Esophagus muscularis mucosa (tissue), 4 donors: ENCODE results near the gene FDXACB1. TPM values are rescaled to one million over a fixed set of nuclear protein-coding genes. Genes with fewer than 3 reads are reported as not detected.

Source experiments
- DNase-seq: peaks from one replicate; pipeline ENCODE4 v3.0.0-alpha.2; 2017; ENCODE audit errors: extremely low spot score
- H3K27ac ChIP-seq, 4 donors: fragments of 200-600 bp; sonication (generic); replicated peaks in 1 of 4; 1 replicate in 3 of 4; 2 replicates in 1 of 4; pipeline ENCODE4 v1.5.1; 2016 to 2019; ENCODE audit warnings: mild to moderate bottlenecking in 1 of 4
- H3K27me3 ChIP-seq, 4 donors: fragments of 200-600 bp; sonication (generic); one replicate each; pipeline versions ENCODE4 v1.5.1 to v1.6.0; 2016 to 2019
- H3K36me3 ChIP-seq, 4 donors: fragments of 200-600 bp; sonication (generic); one replicate each; pipeline ENCODE4 v1.5.1; 2016 to 2019
- H3K4me1 ChIP-seq, 4 donors: fragments of 200-600 bp; sonication (generic); one replicate each; pipeline ENCODE4 v1.5.1; 2016 to 2019
- H3K4me3 ChIP-seq, 4 donors: fragments of 200-600 bp; sonication (generic); 1 replicate in 2 of 4; 2 replicates in 2 of 4; pipeline ENCODE4 v1.5.1; 2016 to 2019; ENCODE audit warnings: mild to moderate bottlenecking in 4 of 4, moderate library complexity in 1 of 4
- H3K9me3 ChIP-seq, 4 donors: fragments of 200-600 bp; sonication (generic); 1 replicate in 3 of 4; 2 replicates in 1 of 4; pipeline ENCODE4 v1.5.1; 2016 to 2019
- EP300 ChIP-seq: sonication (generic); formaldehyde crosslinking; IDR thresholded peaks from one replicate; pipeline ENCODE4 v1.6.1; 2017; ENCODE audit warnings: antibody characterized with exemption
- POLR2A ChIP-seq: fragments of 450-650 bp; IDR thresholded peaks from one replicate; pipeline ENCODE4 v1.6.1; 2017; ENCODE audit warnings: antibody characterized with exemption, moderate library complexity, mild to moderate bottlenecking, low read depth
- POLR2AphosphoS5 ChIP-seq, 2 donors: sonication (generic); formaldehyde crosslinking; IDR thresholded peaks; one replicate each; pipeline ENCODE4 v1.6.1; 2017; ENCODE audit warnings: antibody characterized with exemption in 2 of 2
- WGBS: methylation state at CpG from one replicate; pipeline ENCODE4 v1.1.5; 2018; 5-methylcytosine and 5-hydroxymethylcytosine counted together
- intact Hi-C: fragments of 100-400 bp; cut with DNase I; formaldehyde crosslinking; loops from one replicate; pipeline ENCODE4 v1.15.1; 2023
- total RNA-seq, 4 donors: library from RNA; depleted of rRNA; stranded (reverse); fragments of >200 nt; gene quantifications; one replicate each; pipeline versions ENCODE4 v1.1.0 to v1.2.1, GENCODE V29; 2016
- TF ChIP-seq, protein P1 (sequence below), 3 experiments: fragments of 200-600 bp in 2 of 3; fragments of 450-650 bp in 1 of 3; sonication (generic) in 2 of 3; IDR thresholded peaks; one replicate each; pipeline ENCODE4 v1.5.1; 2017 to 2019; ENCODE audit warnings: antibody characterized with exemption in 3 of 3, mild to moderate bottlenecking in 2 of 3, moderate library complexity in 1 of 3

FDXACB1 gene
- total RNA-seq, 4 donors from 2014 or later = 0.83 to 0.92 (median 0.84) TPM

DNA sequence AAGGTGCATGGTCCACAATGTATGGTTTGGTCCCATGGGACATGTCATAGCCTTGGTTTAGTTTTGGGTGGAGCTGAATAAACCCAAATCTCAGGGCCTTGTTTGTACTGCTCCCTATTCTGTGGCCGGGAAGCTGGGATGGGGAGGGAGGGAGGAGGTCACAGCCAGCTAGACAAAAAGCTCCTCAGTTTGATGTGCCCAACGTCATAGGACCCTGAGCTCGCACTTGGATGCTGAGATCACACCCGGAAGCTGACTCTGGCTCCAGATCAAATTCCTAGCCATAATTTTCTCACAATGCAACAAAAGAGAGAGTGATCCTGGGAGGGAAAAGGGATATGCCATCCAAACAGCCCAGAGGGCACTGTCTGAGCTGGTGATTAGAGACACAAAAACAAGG lies 35.0 kb upstream of the FDXACB1 start:
- H3K27me3 ChIP-seq = peaks cover 0 to 7% (median 0%) of the 10 kb centered on the region in 4 donors
- no peaks in the 10 kb centered on the region for H3K9me3 ChIP-seq
- intact Hi-C loops = no loop called here
- H3K27ac ChIP-seq = peak overlapping the region; percentile 97 to 99 (median 98)
- H3K4me3 ChIP-seq = peak overlapping the region; percentile 65 to 81 (median 73)
- WGBS = 32% methylated on average over 3 of the region's 4 CpGs
- peaks cover 14 to 48% (median 35%) of the 10 kb centered on the region in 4 donors for H3K4me1 ChIP-seq
- DNase-seq = no peak
- H3K36me3 ChIP-seq = peaks cover under 1 to 16% (median 6%) of the 10 kb centered on the region in 4 donors
- TF ChIP-seq POLR2A = peak; percentile 8
- peak; percentile 83 to 86 for TF ChIP-seq POLR2AphosphoS5 (IDR thresholded peaks at IDR 0.05)
- TF ChIP-seq, protein P1, sequence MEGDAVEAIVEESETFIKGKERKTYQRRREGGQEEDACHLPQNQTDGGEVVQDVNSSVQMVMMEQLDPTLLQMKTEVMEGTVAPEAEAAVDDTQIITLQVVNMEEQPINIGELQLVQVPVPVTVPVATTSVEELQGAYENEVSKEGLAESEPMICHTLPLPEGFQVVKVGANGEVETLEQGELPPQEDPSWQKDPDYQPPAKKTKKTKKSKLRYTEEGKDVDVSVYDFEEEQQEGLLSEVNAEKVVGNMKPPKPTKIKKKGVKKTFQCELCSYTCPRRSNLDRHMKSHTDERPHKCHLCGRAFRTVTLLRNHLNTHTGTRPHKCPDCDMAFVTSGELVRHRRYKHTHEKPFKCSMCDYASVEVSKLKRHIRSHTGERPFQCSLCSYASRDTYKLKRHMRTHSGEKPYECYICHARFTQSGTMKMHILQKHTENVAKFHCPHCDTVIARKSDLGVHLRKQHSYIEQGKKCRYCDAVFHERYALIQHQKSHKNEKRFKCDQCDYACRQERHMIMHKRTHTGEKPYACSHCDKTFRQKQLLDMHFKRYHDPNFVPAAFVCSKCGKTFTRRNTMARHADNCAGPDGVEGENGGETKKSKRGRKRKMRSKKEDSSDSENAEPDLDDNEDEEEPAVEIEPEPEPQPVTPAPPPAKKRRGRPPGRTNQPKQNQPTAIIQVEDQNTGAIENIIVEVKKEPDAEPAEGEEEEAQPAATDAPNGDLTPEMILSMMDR (IDR thresholded peaks at IDR 0.05) = no peak
- no peak for TF ChIP-seq EP300

DNA sequence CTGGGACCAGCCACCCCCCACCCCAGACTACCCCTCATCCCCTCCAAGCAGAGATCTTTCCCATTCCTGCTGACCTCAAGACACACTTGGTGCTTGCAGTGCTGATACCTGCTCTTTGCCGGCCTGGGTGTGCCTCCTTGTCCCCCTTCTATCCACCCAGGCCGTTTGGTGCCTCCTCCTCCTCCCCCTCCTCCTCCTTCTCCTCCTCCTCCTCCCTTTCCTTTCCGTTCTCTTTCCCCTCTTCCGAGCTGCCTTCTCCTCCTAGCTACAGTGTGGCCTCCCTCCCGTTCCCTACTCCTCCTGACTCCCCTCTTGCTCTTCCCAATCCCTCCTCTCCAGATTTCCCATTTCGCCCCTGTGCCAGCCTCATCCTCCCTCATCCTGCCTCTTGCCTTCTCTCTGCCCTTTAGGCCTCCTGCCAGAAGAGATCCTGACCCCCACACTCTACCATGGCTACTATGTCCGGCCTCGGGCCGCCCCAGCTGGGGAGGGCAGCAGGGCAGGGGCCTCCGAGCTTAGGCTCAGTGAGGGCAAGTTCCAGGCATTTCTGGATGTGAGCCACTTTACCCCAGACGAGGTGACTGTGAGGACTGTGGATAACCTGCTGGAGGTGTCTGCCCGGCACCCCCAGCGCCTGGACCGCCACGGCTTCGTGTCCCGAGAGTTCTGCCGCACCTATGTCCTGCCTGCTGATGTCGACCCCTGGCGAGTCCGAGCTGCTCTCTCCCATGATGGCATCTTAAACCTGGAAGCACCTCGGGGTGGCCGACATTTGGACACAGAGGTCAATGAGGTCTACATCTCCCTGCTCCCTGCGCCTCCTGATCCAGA lies 34.3 kb upstream of the FDXACB1 start:
- WGBS = 33% methylated on average over 20 of the region's 24 CpGs
- H3K27ac ChIP-seq = peak overlapping the region; percentile 97 to 99 (median 98)
- DNase-seq = no peak
- intact Hi-C loops = no loop called here
- peaks cover 0 to 7% (median 0%) of the 10 kb centered on the region in 4 donors for H3K27me3 ChIP-seq
- peaks cover 8 to 24% (median 14%) of the 10 kb centered on the region in 4 donors for H3K36me3 ChIP-seq
- TF ChIP-seq POLR2AphosphoS5 (IDR thresholded peaks at IDR 0.05) = peak in 1 of 2 donors; percentile 59
- TF ChIP-seq, protein P1 (IDR thresholded peaks at IDR 0.05) = no peak
- H3K4me3 ChIP-seq = peak overlapping the region; percentile 65 to 81 (median 73)
- no peaks in the 10 kb centered on the region for H3K9me3 ChIP-seq
- H3K4me1 ChIP-seq = peaks cover 7 to 48% (median 39%) of the 10 kb centered on the region in 4 donors

DNA sequence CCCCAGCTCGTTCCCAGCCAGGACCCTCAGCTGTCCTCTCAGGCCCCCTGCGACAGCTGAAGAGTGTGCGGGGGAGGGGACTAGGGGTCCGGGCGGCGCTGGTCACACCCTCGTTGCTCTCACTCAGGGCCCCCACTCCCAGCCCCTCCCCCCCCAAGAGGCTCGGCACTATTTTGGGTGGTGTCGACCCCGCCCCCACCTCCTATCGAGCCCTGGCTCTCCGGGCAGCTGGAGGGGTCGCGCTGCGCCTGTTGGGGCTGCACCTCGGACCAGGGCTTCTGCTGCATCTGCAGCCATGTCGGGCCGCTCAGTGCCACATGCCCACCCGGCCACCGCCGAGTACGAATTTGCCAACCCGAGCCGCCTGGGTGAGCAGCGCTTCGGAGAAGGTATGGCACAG lies 33.6 kb upstream of the FDXACB1 start, which contains the start of gene HSPB2:
TSS of gene HSPB2 (plus strand) at position 200 of the 400 bp plus-strand sequence. CDS start at position 296, 96 bp downstream.
- intact Hi-C loops = no loop called here
- peaks cover 0 to 7% (median 0%) of the 10 kb centered on the region in 4 donors for H3K27me3 ChIP-seq
- peak within 1 kb of the TSS; percentile 97 to 99 (median 98) for H3K27ac ChIP-seq
- WGBS = 3% methylated on average over 17 of the region's 26 CpGs
- peaks cover 10 to 29% (median 20%) of the 10 kb centered on the region in 4 donors for H3K36me3 ChIP-seq
- H3K4me1 ChIP-seq = peaks cover 7 to 47% (median 40%) of the 10 kb centered on the region in 4 donors
- peak within 1 kb of the TSS; percentile 65 to 81 (median 73) for H3K4me3 ChIP-seq
- TF ChIP-seq EP300 = no peak
- no peak for TF ChIP-seq POLR2A
- no peak for TF ChIP-seq POLR2AphosphoS5 (IDR thresholded peaks at IDR 0.05)
- TF ChIP-seq, protein P1 (IDR thresholded peaks at IDR 0.05) = no peak
- DNase-seq = no peak
- no peaks in the 10 kb centered on the region for H3K9me3 ChIP-seq

DNA sequence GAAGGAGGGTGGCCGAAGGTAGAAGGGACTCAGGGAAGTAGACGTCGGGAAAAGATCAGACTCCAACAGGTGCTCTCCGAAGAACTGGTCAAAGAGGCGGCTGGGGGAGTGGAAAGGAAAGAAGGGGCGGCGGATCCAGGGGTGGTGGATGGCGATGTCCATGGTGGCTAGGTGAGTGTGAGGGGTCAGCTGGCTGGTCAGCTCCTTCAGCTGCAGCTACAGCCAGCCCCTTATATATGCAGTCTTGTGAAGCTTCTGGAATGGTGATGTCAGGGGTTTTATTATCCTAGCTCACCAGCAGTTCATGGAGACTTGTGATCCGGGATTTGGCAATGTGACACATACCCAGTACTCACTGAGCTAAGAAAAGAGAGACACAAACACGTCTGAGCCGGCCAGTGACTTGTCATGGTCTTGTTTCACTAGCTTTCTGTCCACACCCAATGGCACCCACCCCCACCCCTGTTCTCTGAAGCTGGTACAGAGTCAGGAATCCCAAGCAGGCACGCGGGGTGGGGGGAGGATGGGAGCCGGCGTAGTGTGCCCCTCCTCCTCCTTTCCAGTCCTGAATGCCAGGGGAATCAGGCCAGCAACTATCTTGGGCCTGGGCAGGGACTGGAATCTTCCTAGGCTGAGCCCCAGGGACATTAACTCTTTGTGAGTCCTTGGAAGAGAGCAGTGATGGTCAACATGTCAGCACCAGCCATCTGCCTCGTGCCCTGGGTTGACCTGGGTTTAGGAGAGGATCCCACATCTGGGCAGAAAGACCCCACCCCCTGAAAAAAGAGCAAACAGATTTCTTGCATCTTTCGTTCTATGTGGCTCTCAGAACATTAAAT lies 32.8 kb upstream of the FDXACB1 start, which contains the start of gene CRYAB:
TSS of gene CRYAB (minus strand) at position 208 of the 839 bp plus-strand sequence. CDS start at position 162, 46 bp downstream.
- Histone ChIP-seq H3K4me3 (peak within 1 kb of the TSS; percentile 65 to 81 (median 73)), H3K27me3 (peaks cover 0 to 7% (median 0%) of the 10 kb centered on the region in 4 donors), H3K27ac (peak within 1 kb of the TSS; percentile 97 to 99 (median 98)), H3K36me3 (peaks cover 10 to 29% (median 20%) of the 10 kb centered on the region in 4 donors), H3K4me1 (peaks cover 7 to 47% (median 40%) of the 10 kb centered on the region in 4 donors), H3K9me3 (no peaks in the 10 kb centered on the region)
- TF ChIP-seq, protein P1 (IDR thresholded peaks at IDR 0.05) = peak in 1 of 3 experiments; percentile 11
- TF ChIP-seq EP300 (peak; percentile 91), POLR2A (peak; percentile 60), POLR2AphosphoS5 (IDR thresholded peaks at IDR 0.05) (peak; percentile 94 to 97)
- peak; percentile 98 for DNase-seq
- intact Hi-C loops = no loop called here
- WGBS = 38% methylated on average over 11 of the region's 17 CpGs
